Measurements from ENCODE around the gene LDB2. TPM values are rescaled to one million over a fixed set of nuclear protein-coding genes. Genes with fewer than 3 reads are reported as not detected.

LDB2 gene
- total RNA-seq, 1 donor, result 18.8 TPM

DNA sequence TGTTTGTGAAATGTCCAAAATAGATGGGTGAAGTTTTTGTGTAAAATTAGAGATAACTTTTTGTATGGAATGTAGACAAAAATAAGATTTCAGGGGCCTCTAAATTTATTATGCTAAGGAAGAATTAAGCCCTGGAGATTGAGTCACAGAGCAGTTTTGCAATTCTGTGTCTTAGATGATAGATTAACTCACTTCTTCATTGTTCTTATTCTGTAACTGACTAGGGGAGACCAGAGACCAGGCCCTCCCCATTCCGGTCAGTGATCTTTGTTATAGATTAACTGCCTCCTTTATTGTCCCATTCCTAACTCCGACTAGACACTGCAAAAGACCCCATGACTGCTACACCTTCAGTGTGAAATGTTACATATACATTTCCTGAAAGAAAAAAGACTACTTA lies 433.8 kb downstream of the LDB2 start:
- no peak overlapping the region for H3K4me3 ChIP-seq (ENCODE audit: insufficient read depth, low read length)
- no peaks in the 10 kb centered on the region for H3K9me3 ChIP-seq (ENCODE audit: low read depth, low read length)
- no peaks in the 10 kb centered on the region for H3K79me2 ChIP-seq (ENCODE audit: insufficient read depth, low read length)
- H4K20me1 ChIP-seq (ENCODE audit: insufficient read depth, low read length), result no peaks in the 10 kb centered on the region
- H3K4me1 ChIP-seq (ENCODE audit: insufficient read depth, low read length), result peaks cover 2% of the 10 kb centered on the region
- H3K27ac ChIP-seq (ENCODE audit: low read depth, low read length), result no peak overlapping the region
- peaks cover 13% of the 10 kb centered on the region for H3K27me3 ChIP-seq (ENCODE audit: insufficient read depth, low read length)
- no peak for TF ChIP-seq CTCF (IDR thresholded peaks at IDR 0.05; ENCODE audit: extremely low read depth, low read depth, low read length)
- DNase-seq (ENCODE audit: insufficient read length, low spot score, missing footprints), result no peak
- H3K4me2 ChIP-seq (ENCODE audit: insufficient read depth, low read length), result no peak overlapping the region
- no peaks in the 10 kb centered on the region for H3K36me3 ChIP-seq (ENCODE audit: insufficient read depth, low read length)
- no peak overlapping the region for H2AFZ ChIP-seq (ENCODE audit: low read length)

DNA sequence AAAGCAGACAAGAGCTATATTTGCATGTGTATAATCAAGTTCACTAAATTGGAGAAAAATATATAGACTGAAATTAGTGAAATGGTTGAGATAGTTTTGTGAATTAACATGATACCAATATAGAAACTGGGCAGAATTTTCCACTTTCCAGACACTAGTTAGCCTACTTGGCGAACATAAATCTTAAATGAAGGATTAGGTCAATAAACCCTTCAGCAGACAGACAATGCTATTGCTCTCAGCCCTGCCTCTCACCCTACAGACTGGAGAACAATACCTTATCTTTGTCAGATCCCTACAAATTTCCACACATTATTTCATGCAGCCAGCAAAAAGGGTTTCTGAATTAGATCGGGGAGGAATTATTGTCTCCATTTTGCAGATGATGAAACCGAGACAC lies 435.8 kb downstream of the LDB2 start:
- no peaks in the 10 kb centered on the region for H3K9me3 ChIP-seq (ENCODE audit: low read depth, low read length)
- no peak for TF ChIP-seq CTCF (IDR thresholded peaks at IDR 0.05; ENCODE audit: extremely low read depth, low read depth, low read length)

GRCh38 chr4:16461362-16461761 lies 437.1 kb downstream of the LDB2 start:
- H3K4me2 ChIP-seq (ENCODE audit: insufficient read depth, low read length), result no peak overlapping the region
- DNase-seq (ENCODE audit: insufficient read length, low spot score, missing footprints), result no peak

More for the DNA sequence above, 435.8 kb downstream of the LDB2 start:
- H4K20me1 ChIP-seq (ENCODE audit: insufficient read depth, low read length), result no peaks in the 10 kb centered on the region
- DNase-seq (ENCODE audit: insufficient read length, low spot score, missing footprints), result no peak
- no peaks in the 10 kb centered on the region for H3K36me3 ChIP-seq (ENCODE audit: insufficient read depth, low read length)
- no peak overlapping the region for H3K4me3 ChIP-seq (ENCODE audit: insufficient read depth, low read length)
- peaks cover 17% of the 10 kb centered on the region for H3K27me3 ChIP-seq (ENCODE audit: insufficient read depth, low read length)
- H2AFZ ChIP-seq (ENCODE audit: low read length), result no peak overlapping the region
- no peak overlapping the region for H3K27ac ChIP-seq (ENCODE audit: low read depth, low read length)
- no peaks in the 10 kb centered on the region for H3K79me2 ChIP-seq (ENCODE audit: insufficient read depth, low read length)
- no peak overlapping the region for H3K4me2 ChIP-seq (ENCODE audit: insufficient read depth, low read length)
- peaks cover 8% of the 10 kb centered on the region for H3K4me1 ChIP-seq (ENCODE audit: insufficient read depth, low read length)

GRCh38 chr4:16457944-16458343 lies 440.5 kb downstream of the LDB2 start:
- TF ChIP-seq CTCF (IDR thresholded peaks at IDR 0.05; ENCODE audit: extremely low read depth, low read depth, low read length), result no peak
- no peaks in the 10 kb centered on the region for H3K36me3 ChIP-seq (ENCODE audit: insufficient read depth, low read length)
- peaks cover 6% of the 10 kb centered on the region for H3K4me1 ChIP-seq (ENCODE audit: insufficient read depth, low read length)
- H4K20me1 ChIP-seq (ENCODE audit: insufficient read depth, low read length), result no peaks in the 10 kb centered on the region
- H3K27ac ChIP-seq (ENCODE audit: low read depth, low read length), result no peak overlapping the region
- no peak overlapping the region for H3K4me2 ChIP-seq (ENCODE audit: insufficient read depth, low read length)
- H3K4me3 ChIP-seq (ENCODE audit: insufficient read depth, low read length), result no peak overlapping the region
- H3K79me2 ChIP-seq (ENCODE audit: insufficient read depth, low read length), result no peaks in the 10 kb centered on the region
- H3K9me3 ChIP-seq (ENCODE audit: low read depth, low read length), result no peaks in the 10 kb centered on the region
- no peak overlapping the region for H2AFZ ChIP-seq (ENCODE audit: low read length)
- peaks cover 14% of the 10 kb centered on the region for H3K27me3 ChIP-seq (ENCODE audit: insufficient read depth, low read length)
- DNase-seq (ENCODE audit: insufficient read length, low spot score, missing footprints), result peak; percentile 65

More at GRCh38 chr4:16461362-16461761, 437.1 kb downstream of the LDB2 start:
- H4K20me1 ChIP-seq (ENCODE audit: insufficient read depth, low read length), result no peaks in the 10 kb centered on the region
- no peak overlapping the region for H3K27ac ChIP-seq (ENCODE audit: low read depth, low read length)
- no peak overlapping the region for H2AFZ ChIP-seq (ENCODE audit: low read length)
- H3K4me3 ChIP-seq (ENCODE audit: insufficient read depth, low read length), result no peak overlapping the region
- peaks cover 8% of the 10 kb centered on the region for H3K4me1 ChIP-seq (ENCODE audit: insufficient read depth, low read length)
- no peaks in the 10 kb centered on the region for H3K36me3 ChIP-seq (ENCODE audit: insufficient read depth, low read length)
- H3K27me3 ChIP-seq (ENCODE audit: insufficient read depth, low read length), result peaks cover 17% of the 10 kb centered on the region
- no peaks in the 10 kb centered on the region for H3K79me2 ChIP-seq (ENCODE audit: insufficient read depth, low read length)
- no peaks in the 10 kb centered on the region for H3K9me3 ChIP-seq (ENCODE audit: low read depth, low read length)
- TF ChIP-seq CTCF (IDR thresholded peaks at IDR 0.05; ENCODE audit: extremely low read depth, low read depth, low read length), result no peak

All from osteoblast (primary cell).